PC-3 (cell line): Measurements from ENCODE around the gene SMOC2.

ENCODE experiments used
- CTCF ChIP-seq: fragments of 300-600 bp; sonication (generic); conservative IDR thresholded peaks from 2 replicates; pipeline ENCODE4 v1.5.1; 2017; ENCODE audit warnings: antibody characterized with exemption, low read depth, mild to moderate bottlenecking, low read length
- EZH2phosphoT487 ChIP-seq: fragments of 300-600 bp; sonication (generic); IDR thresholded peaks from 2 replicates; pipeline ENCODE4 v1.6.1; 2018; ENCODE audit warnings: mild to moderate bottlenecking, antibody characterized with exemption, low read length, borderline replicate concordance

- no peak for TF ChIP-seq CTCF
- TF ChIP-seq EZH2phosphoT487 = no peak
These were observed 21.4 kb downstream of the SMOC2 start for GRCh38 chr6:168462289-168462853.
